Measurements from ENCODE around the gene RPS27. TPM values are rescaled to one million over a fixed set of nuclear protein-coding genes. Genes with fewer than 3 reads are reported as not detected.

The RPS27 gene
- total RNA-seq, 1 experiment from 2014 or later: 1,783 TPM

DNA sequence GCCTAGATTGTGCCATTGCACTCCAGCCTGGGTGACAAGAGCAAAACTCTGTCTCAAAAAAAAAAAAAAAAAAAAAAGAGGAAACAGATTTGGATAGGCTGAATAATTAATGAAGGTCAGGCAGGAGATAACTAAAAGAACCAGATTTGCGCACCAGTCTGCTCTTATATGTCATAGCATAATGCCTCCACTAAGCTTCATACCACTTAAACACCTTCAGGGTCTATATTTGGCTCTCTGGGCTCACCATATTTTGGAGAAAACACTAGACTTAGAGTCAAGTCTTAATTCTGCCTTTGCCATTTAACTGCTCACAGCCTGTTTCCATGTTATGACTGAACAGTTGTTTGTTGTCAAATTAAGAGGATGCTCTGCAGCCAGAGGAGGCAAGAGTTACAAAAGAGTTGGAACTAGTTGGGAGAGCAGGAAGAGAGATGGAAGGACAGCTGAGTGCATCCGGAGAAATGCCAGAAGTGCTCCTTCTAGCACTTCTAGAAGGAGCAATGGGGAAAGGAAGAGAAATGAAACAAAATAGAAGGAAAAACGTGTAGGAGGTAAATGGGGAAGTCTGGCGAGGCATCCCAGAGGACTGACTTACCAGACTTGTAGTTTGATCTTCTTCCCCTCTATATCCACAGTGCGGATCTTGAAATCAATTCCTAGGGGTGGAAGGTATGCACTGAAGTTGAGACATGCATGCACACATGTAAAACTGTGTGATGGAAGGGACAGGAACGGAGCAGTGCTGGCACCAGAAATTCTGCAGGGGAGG lies 6.3 kb upstream of the RPS27 start:
- CTCF ChIA-PET: interaction anchor here (0.6 kb wide), 1 partner anchor 41 kb away, joined by 3 read pairs; no protein-coding TSS in a partner anchor
- no peak overlapping the region for H3K27ac Mint-ChIP-seq (ENCODE audit: unreplicated experiment)
- H3K36me3 Mint-ChIP-seq (ENCODE audit: insufficient read depth, unreplicated experiment): peaks cover 38% of the 10 kb centered on the region
- intact Hi-C loops (cut with micrococcal nuclease; ENCODE audit: unreplicated experiment): loop anchor here (10.0 kb wide), 2 partner anchors 470 to 630 kb away; partner anchors contain the start of gene S100A9
- H3K27me3 Mint-ChIP-seq (ENCODE audit: unreplicated experiment): no peaks in the 10 kb centered on the region
- no TSS peak for BruUV-seq (replicated peaks)
- peak overlapping the region; percentile 84 for H3K4me3 Mint-ChIP-seq (ENCODE audit: low read depth, unreplicated experiment)
- no peaks in the 10 kb centered on the region for H3K9me3 Mint-ChIP-seq (ENCODE audit: low read depth, unreplicated experiment)
- no peak for DNase-seq
- H3K4me1 Mint-ChIP-seq (ENCODE audit: low read depth, unreplicated experiment): peaks cover 35% of the 10 kb centered on the region
- TF ChIP-seq, protein P1, sequence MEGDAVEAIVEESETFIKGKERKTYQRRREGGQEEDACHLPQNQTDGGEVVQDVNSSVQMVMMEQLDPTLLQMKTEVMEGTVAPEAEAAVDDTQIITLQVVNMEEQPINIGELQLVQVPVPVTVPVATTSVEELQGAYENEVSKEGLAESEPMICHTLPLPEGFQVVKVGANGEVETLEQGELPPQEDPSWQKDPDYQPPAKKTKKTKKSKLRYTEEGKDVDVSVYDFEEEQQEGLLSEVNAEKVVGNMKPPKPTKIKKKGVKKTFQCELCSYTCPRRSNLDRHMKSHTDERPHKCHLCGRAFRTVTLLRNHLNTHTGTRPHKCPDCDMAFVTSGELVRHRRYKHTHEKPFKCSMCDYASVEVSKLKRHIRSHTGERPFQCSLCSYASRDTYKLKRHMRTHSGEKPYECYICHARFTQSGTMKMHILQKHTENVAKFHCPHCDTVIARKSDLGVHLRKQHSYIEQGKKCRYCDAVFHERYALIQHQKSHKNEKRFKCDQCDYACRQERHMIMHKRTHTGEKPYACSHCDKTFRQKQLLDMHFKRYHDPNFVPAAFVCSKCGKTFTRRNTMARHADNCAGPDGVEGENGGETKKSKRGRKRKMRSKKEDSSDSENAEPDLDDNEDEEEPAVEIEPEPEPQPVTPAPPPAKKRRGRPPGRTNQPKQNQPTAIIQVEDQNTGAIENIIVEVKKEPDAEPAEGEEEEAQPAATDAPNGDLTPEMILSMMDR (IDR thresholded peaks at IDR 0.05; ENCODE audit: unreplicated experiment): no peak

DNA sequence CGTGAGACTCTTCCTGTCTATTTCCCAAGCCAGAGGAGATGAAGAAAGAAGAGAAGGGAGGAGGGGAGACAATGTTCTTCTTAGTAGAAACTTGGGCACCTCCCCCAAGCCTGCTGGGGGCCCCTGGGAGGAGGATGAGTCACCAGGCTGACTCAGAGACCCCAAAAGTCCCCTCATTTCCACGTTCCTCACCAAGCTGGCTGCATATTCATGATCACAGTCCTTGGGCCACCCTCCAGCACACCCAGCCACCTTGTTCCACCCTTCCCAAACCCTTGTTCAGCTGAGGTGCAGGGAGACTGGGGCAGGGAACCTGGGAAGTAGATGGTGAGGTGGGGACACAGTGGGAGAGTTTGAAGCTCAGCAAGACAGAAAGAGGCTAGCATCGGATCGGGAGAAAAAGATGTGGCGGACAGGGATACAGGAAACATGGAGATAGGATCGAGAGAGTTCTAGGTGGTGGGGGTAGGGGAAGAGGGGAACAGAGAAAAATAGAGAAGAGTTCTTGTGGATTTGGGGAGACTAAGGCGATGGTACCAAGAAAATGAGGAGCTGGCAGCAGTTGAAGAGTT lies 5.1 kb upstream of the RPS27 start:
- H3K9me3 Mint-ChIP-seq (ENCODE audit: low read depth, unreplicated experiment): no peaks in the 10 kb centered on the region
- H3K36me3 Mint-ChIP-seq (ENCODE audit: insufficient read depth, unreplicated experiment): peaks cover 47% of the 10 kb centered on the region
- peak overlapping the region; percentile 84 for H3K4me3 Mint-ChIP-seq (ENCODE audit: low read depth, unreplicated experiment)
- intact Hi-C loops (cut with micrococcal nuclease; ENCODE audit: unreplicated experiment): loop anchor here (5.0 to 10.0 kb wide), 3 partner anchors 308 to 631 kb away; partner anchors contain the start of genes NPR1 and S100A9
- TF ChIP-seq, protein P1 (IDR thresholded peaks at IDR 0.05; ENCODE audit: unreplicated experiment): no peak
- no peak for DNase-seq
- no TSS peak for BruUV-seq (replicated peaks)
- H3K27me3 Mint-ChIP-seq (ENCODE audit: unreplicated experiment): peaks cover 4% of the 10 kb centered on the region
- peak overlapping the region; percentile 50 for H3K27ac Mint-ChIP-seq (ENCODE audit: unreplicated experiment)
- CTCF ChIA-PET: interaction anchor here (0.5 to 2.1 kb wide), 6 partner anchors 18 to 184 kb away, joined by 3 to 18 read pairs (median 5); partner anchors contain the start of genes CREB3L4, DENND4B, GATAD2B and SLC39A1
- H3K4me1 Mint-ChIP-seq (ENCODE audit: low read depth, unreplicated experiment): peaks cover 41% of the 10 kb centered on the region

DNA sequence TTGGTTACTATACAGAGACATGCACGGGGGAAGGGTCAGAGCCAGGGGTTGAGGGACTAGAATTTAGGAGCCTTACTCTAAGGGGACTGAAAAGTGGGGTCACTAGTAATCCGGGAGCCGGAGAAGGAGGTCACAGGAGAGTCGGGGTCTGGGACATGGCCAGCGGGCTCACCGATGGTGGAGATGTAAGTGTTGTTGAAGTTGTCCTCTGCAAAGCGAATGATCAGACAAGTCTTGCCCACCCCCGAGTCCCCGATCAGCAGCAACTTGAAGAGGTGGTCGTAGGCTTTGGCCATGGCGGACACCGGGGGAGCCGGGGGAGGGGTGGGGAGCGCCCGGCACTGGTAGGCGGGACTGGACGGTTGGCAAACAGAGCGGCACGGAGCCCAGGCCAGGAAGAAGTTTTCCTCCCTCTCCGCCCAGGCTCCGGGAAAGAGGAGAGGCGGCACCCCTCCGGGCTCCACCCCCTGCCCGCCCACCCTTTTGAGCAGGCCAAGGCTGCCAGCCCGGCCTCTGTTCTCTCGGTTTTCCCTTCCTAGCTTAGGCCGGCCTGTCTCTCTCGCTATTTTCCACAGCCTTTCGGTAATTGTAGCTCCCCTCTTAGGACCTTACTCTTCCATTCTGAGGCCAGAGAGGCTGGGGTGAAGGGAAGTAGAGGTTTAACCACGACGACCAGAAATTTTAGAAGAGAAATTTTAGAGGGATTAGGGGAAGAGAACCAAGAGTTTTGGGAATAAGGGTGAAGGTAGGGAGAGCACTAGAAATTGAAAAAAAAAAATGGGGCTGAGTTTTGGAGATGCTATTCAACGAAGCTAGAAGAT lies 4.4 kb upstream of the RPS27 start, which contains the start of gene RAB13:
RAB13 (minus strand) TSS at position 399 of the 821 bp plus-strand sequence; CDS start at position 296, 103 bp downstream.
- Mint-ChIP-seq H3K36me3 (ENCODE audit: insufficient read depth, unreplicated experiment) (peaks cover 54% of the 10 kb centered on the region), H3K4me1 (ENCODE audit: low read depth, unreplicated experiment) (peaks cover 48% of the 10 kb centered on the region), H3K4me3 (ENCODE audit: low read depth, unreplicated experiment) (peak within 1 kb of the TSS; percentile 84), H3K27me3 (ENCODE audit: unreplicated experiment) (peaks cover 12% of the 10 kb centered on the region), H3K27ac (ENCODE audit: unreplicated experiment) (peak within 1 kb of the TSS; percentile 67), H3K9me3 (ENCODE audit: low read depth, unreplicated experiment) (no peaks in the 10 kb centered on the region)
- intact Hi-C loops (cut with micrococcal nuclease; ENCODE audit: unreplicated experiment): loop anchor here (1.0 to 10.0 kb wide), 7 partner anchors 41 to 631 kb away; partner anchors contain the start of genes NPR1 and S100A9
- no TSS peak for BruUV-seq (replicated peaks)
- peak; percentile 86 for DNase-seq
- TF ChIP-seq, protein P1 (IDR thresholded peaks at IDR 0.05; ENCODE audit: unreplicated experiment): no peak
- CTCF ChIA-PET: interaction anchor here (0.5 to 2.3 kb wide), 16 partner anchors 8 to 373 kb away, joined by 3 to 18 read pairs (median 3); partner anchors contain the start of genes CREB3L4, DENND4B, GATAD2B and JTB

DNA sequence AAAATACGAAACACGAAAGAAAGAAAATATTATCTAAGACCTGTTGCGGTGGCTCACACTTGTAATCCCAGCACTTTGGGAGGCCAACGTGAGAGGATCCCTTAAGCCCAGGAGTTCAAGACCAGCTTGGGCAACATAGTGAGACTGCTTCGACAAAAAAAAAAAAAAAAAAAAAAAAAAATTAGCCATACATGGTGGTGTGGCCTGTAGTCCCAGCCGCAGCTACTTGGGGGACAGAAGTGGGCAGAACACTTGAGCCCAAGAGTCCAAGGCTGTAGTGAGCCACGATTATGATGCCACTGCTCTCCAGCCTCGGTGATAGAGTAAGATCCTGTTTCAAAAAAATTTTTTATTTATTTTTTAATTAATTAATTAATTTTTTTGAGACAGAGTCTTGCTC lies 2.9 kb upstream of the RPS27 start:
- no peak for DNase-seq
- intact Hi-C loops (cut with micrococcal nuclease; ENCODE audit: unreplicated experiment): loop anchor here (2.0 to 10.0 kb wide), 4 partner anchors 67 to 633 kb away; partner anchors contain the start of genes NPR1 and S100A9
- Mint-ChIP-seq H3K4me1 (ENCODE audit: low read depth, unreplicated experiment) (peaks cover 63% of the 10 kb centered on the region), H3K27ac (ENCODE audit: unreplicated experiment) (no peak overlapping the region), H3K27me3 (ENCODE audit: unreplicated experiment) (peaks cover 14% of the 10 kb centered on the region), H3K4me3 (ENCODE audit: low read depth, unreplicated experiment) (no peak overlapping the region), H3K36me3 (ENCODE audit: insufficient read depth, unreplicated experiment) (peaks cover 63% of the 10 kb centered on the region), H3K9me3 (ENCODE audit: low read depth, unreplicated experiment) (no peaks in the 10 kb centered on the region)
- BruUV-seq (replicated peaks): no TSS peak
- CTCF ChIA-PET: interaction anchor here (0.9 to 2.3 kb wide), 4 partner anchors 10 to 186 kb away, joined by 4 to 18 read pairs (median 10); partner anchors contain the start of genes CREB3L4 and JTB
- TF ChIP-seq, protein P1 (IDR thresholded peaks at IDR 0.05; ENCODE audit: unreplicated experiment): no peak

All from Calu3 (cell line).